Stimulated activated CD8-positive, alpha-beta memory T cell treated with anti-CD3 and anti-CD28 coated beads, Interleukin-2, amount 100 ng/mL, for 1 hour (primary cell): ENCODE results near the gene MYO18B.

ENCODE experiments used
- DNase-seq, 2 donors: peaks; one replicate each; pipeline ENCODE4 v3.0.0-alpha.2; 2020; ENCODE audit warnings: low read depth in 2 of 2

Gene MYO18B

DNA sequence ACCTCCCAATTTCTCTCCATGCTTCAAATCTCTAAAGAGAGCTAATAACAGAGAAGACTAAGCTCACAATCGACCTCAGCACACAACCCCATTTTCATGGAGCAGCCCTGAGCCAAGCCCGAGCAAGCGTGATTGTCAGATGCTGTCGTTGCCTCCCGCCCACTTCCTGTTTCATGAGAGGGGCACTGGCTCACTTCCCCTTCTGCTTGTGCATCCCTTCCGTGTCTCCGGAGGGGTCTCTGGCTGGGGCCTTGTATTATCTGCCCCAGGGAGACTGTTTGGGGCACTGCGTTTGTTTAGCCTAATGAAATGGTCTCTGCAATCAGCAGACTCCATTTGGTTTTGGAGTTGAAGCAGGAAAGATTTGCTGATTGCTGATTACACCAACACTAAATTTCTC, 246.0 kb downstream of the MYO18B start:
- DNase-seq, result no peak

- no peak for DNase-seq
These were observed 249.0 kb downstream of the MYO18B start for GRCh38 chr22:25990940-25991339.

DNA sequence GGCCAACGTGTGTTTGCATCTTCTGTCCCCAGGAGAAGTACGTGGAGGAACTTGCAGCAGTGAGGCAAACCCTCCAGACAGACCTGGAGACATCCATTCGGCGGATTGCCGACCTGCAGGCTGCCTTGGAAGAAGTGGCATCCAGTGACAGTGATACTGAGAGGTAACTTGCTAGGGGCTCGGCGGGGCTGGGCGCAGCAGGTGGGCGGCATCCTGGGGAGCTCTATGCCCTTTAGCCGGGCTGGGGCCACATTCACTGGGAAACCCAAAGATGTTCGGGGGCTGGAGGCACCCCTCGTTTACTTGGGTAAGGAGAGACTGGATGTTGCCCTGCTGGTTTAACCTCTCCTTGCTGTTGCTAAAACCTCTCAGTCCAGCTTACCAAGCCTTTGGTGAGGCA, 250.3 kb downstream of the MYO18B start:
- no peak for DNase-seq

GRCh38 chr22:25996669-25997068, 254.7 kb downstream of the MYO18B start:
- no peak for DNase-seq

GRCh38 chr22:25997886-25998775, 256.1 kb downstream of the MYO18B start:
- no peak for DNase-seq

GRCh38 chr22:26002456-26002855, 260.5 kb downstream of the MYO18B start:
- DNase-seq, result no peak

- DNase-seq, result no peak
These were observed 262.5 kb downstream of the MYO18B start for GRCh38 chr22:26004477-26004876.

DNA sequence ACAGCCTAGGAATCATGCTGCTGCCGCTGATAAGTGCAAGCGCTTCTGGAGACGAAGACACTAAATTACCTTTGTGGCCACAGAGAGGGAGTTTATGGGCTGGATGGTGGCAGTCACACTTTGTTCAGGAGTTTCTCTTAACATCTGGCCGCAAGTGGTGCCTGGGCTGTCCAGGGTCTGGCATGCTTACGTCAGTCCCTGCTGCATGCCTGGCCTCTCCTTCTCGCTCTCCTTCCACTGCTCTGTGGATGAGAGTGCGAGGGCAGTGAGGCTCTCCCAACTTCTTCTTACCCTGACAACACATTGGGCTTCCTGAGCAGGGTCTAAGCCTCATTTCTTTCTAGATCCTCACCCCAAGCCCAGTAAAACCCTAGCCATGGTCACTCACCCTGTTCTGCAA, 266.6 kb downstream of the MYO18B start:
- no peak for DNase-seq

DNA sequence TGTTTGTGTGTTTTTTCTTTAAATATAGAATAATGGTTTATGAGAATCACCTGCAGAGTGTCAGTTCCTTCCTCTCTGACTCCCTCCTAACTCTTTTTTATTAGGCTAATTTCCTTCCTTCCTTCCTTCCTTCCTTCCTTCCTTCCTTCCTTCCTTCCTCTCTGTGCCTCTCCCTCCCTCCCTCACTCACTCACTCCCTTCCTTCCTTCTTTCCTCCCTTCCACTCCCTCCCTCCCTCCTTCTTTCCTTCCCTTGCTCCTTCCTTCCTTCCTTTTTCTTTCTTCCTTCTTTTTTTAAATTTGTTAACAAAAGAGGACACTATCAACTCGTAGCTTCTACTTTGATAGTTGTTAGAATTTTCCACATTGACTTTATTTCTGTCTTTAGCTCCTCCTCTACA, 274.9 kb downstream of the MYO18B start:
- DNase-seq, result no peak

DNA sequence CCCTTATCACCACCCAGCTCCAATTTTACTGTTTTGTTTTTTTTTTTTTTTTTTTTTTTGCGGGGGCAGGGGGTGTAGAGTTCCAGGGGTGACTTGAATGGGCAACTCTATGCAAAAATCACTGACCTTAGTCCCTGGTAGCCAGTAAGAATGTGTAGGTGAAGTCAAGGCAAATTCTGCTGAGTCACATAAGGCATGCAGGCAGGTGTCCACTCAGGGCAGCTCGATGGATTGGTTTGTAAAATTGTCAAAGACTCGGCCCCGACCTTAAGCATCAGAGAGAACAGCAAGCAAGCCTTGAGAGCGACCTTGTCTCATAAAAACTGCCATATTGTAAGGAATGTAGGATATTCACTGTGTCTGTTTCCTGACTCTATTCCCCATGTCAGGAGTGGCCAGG, 275.9 kb downstream of the MYO18B start:
- DNase-seq, result no peak

DNA sequence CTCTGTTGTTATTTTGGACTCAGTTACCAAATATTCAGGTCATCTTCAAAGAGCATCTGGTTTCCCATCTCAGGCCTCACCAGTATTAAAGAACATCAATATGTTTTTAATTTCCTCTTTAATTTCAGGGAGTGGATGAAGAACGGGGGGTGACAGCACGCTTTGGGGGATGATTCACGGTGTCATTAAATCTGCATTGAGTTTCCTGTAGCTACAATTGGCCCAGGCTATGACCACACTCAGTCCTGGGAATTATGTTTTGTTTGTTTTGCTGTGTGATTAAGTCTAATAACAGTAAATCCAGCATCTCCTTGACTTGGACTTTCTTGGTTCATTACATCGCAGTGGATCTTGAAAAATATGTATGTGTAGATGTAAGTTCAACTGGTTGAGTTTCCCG, 277.6 kb downstream of the MYO18B start:
- DNase-seq, result no peak

- no peak for DNase-seq
These were observed 279.5 kb downstream of the MYO18B start for GRCh38 chr22:26021516-26021915.

- DNase-seq, result no peak
These were observed 281.3 kb downstream of the MYO18B start for GRCh38 chr22:26023104-26023775.

GRCh38 chr22:26025626-26026025, 283.6 kb downstream of the MYO18B start:
- no peak for DNase-seq

DNA sequence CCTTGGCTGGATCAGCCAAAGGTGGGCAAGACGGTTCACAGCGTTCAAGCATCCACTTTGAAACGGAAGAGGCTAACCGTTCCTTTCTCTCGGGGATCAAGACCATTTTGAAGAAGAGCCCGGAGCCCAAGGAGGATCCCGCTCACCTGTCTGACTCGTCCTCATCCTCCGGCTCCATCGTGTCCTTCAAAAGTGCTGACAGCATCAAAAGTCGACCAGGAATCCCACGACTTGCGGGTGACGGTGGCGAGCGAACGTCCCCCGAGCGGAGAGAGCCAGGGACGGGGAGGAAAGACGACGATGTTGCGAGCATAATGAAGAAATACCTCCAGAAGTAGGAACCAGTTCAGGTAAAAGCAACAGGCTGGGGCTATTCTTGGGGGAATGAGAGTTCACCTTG, 285.4 kb downstream of the MYO18B start:
- DNase-seq, result no peak

DNA sequence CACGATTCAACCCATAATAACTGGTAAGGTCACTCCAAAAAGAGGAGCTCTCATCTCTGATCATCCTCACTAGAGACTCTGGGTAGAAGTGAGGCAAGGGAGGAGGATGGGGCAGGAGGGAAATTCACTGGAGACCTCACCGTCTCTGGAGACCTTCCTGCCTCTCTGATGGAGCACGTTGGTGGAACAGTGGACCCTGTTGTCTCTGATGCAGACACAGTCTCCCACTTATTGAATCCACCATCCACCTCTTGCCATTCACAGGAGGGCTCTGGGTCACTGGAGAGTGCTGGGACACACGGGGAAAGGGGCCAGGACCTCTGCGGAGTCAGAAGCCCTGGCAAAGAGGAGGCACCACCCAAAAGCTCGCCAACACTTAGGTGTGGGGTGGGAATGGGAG, 289.7 kb downstream of the MYO18B start:
- no peak for DNase-seq

- DNase-seq, result no peak
These were observed 291.1 kb downstream of the MYO18B start for GRCh38 chr22:26033071-26033470.

DNA sequence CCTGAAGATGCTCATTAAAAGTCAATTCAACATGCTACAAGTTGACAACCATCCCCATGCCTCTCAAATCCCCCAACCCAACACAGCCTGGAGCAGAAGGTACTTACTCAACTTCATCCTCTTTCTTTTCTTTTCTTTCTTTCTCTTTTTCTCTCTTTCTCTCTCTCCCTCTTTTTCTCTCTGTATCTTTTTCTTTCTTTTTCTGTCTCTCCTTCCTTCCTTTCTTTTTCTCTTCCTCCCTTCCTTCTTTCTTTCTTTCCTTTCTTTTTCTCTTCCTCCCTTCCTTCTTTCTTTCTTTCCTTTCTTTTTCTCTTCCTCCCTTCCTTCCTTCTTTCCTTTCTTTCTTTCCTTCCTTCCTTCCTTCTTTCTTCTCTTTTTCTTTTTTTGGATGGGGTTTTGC, 291.6 kb downstream of the MYO18B start:
- no peak for DNase-seq

DNA sequence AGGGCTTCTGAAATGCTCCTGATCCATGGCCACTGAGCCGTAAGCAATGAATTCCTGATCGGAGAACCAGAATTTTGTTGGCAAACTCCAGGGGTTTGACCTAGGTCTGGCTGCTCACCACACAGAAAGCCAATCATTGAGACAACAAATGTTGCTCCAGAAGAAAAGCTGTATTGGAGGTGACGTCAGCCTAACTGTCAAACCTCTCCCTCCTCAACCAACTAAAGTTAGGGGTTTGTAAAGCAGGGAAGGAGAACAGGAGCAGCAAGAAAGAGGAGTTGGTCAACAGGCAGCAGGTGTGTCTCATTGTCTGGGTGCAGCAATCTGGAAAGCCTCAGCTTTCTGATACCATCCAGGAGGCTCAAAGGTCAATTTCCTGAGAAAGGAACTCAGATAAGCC, 293.5 kb downstream of the MYO18B start:
- DNase-seq, result no peak

GRCh38 chr22:26038365-26038764, 296.4 kb downstream of the MYO18B start:
- no peak for DNase-seq

- DNase-seq, result no peak
These were observed 299.9 kb downstream of the MYO18B start for GRCh38 chr22:26041931-26042330.

DNA sequence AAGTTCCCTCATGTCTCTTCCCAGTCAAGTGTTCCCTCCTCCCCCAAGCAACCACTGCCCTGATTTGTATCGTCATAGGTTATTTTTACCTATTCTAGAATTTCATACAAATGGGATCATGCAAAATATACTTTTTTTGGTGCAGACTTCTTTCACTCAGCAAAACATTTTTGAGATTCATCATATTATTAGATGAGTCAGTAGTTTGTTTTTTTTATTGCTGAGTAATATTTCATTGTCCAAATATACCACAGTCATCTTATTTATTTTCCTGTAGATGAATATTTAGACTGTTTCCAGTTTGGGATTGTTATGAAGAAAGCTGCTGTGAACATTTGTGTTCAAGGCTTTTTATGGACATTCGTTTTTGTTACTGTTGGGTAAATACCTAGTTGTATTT, 301.0 kb downstream of the MYO18B start:
- DNase-seq, result no peak

GRCh38 chr22:26045051-26045450, 303.1 kb downstream of the MYO18B start:
- no peak for DNase-seq
